Endothelial cell of umbilical vein (primary cell): Measurements from ENCODE around the gene CLEC11A.

Experiments used
- EZH2 ChIP-seq: IDR thresholded peaks from 2 replicates; pipeline ENCODE4 v1.6.1; 2012; ENCODE audit warnings: borderline replicate concordance, low read depth, mild to moderate bottlenecking, moderate library complexity, low read length, inconsistent platforms; ENCODE audit not compliant: severe bottlenecking
- POLR2A ChIP-seq: IDR thresholded peaks from 2 replicates; pipeline ENCODE4 v1.6.1; 2012; ENCODE audit warnings: low read depth, mild to moderate bottlenecking, control low read depth, low read length
- TF ChIP-seq, protein P1 (sequence below), 2 donors: IDR thresholded peaks; 1 replicate in 1 of 2; 2 replicates in 1 of 2; pipeline ENCODE4 v1.5.1; 2011; ENCODE audit warnings: low read length in 2 of 2, mild to moderate bottlenecking in 2 of 2, moderate library complexity in 2 of 2, control low read depth in 1 of 2, inconsistent platforms in 1 of 2, low read depth in 1 of 2; ENCODE audit not compliant: insufficient read depth in 1 of 2; ENCODE audit errors: extremely low read depth in 1 of 2
- TF ChIP-seq, protein P2 (sequence below): IDR thresholded peaks from 2 replicates; pipeline ENCODE4 v1.6.1; 2011; ENCODE audit not compliant: insufficient read depth, insufficient read length

DNA sequence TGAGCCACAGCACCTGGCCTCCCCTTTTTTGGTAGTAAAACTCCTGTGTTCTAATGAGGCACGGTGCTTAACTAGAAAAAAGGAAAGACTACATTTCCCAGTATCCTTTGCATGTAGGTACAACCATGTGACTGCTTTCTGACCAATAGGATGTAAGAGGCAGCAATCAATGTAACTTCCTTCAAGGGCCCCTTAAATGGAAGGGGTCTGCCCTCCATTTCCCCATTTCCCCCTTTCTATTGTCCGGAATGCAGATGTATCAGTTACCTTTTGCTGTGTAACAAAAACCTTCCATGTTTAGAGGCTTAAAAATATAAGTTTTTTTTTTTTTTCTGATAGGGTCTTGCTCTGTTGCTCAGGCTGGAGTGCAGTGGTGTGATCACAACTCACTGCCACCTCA is 49.3 kb downstream of the CLEC11A start:
- TF ChIP-seq POLR2A: no peak
- TF ChIP-seq, protein P1, sequence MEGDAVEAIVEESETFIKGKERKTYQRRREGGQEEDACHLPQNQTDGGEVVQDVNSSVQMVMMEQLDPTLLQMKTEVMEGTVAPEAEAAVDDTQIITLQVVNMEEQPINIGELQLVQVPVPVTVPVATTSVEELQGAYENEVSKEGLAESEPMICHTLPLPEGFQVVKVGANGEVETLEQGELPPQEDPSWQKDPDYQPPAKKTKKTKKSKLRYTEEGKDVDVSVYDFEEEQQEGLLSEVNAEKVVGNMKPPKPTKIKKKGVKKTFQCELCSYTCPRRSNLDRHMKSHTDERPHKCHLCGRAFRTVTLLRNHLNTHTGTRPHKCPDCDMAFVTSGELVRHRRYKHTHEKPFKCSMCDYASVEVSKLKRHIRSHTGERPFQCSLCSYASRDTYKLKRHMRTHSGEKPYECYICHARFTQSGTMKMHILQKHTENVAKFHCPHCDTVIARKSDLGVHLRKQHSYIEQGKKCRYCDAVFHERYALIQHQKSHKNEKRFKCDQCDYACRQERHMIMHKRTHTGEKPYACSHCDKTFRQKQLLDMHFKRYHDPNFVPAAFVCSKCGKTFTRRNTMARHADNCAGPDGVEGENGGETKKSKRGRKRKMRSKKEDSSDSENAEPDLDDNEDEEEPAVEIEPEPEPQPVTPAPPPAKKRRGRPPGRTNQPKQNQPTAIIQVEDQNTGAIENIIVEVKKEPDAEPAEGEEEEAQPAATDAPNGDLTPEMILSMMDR (IDR thresholded peaks at IDR 0.05; ENCODE audit: extremely low read depth in 1 of 2, insufficient read depth in 1 of 2, low read depth in 1 of 2, low read length in 2 of 2): no peak
- TF ChIP-seq EZH2: no peak
- TF ChIP-seq, protein P2, sequence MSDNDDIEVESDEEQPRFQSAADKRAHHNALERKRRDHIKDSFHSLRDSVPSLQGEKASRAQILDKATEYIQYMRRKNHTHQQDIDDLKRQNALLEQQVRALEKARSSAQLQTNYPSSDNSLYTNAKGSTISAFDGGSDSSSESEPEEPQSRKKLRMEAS: no peak
